CD4-positive, alpha-beta T cell treated with Interleukin-17A for 4 hours (primary cell): ENCODE results near the gene MSMB.
"Not testable (repeated sequence)": the region's sequence is repeated elsewhere in the genome, so short reads cannot be mapped to it uniquely, and the experiment has no call there.

Source experiments
- DNase-seq: peaks from one replicate; pipeline ENCODE4 v3.0.0-alpha.2; 2020; ENCODE audit warnings: mixed read lengths

Gene MSMB

GRCh38 chr10:46004963-46005362 is 41.1 kb downstream of the MSMB start:
- no peak for DNase-seq

GRCh38 chr10:46002916-46003693 is 43.0 kb downstream of the MSMB start:
- DNase-seq: no peak

GRCh38 chr10:46002189-46002687 is 43.8 kb downstream of the MSMB start:
- not testable (repeated sequence) for DNase-seq

- no peak for DNase-seq
Measured at GRCh38 chr10:46001187-46001756, 44.8 kb downstream of the MSMB start.

GRCh38 chr10:46000538-46000937 is 45.5 kb downstream of the MSMB start:
- DNase-seq: no peak

GRCh38 chr10:45999955-46000354 is 46.1 kb downstream of the MSMB start:
- not testable (repeated sequence) for DNase-seq

GRCh38 chr10:45997994-45998763 is 47.9 kb downstream of the MSMB start:
- DNase-seq: no peak

GRCh38 chr10:45997557-45997956 is 48.5 kb downstream of the MSMB start:
- DNase-seq: no peak

- DNase-seq: not testable (repeated sequence)
Measured at GRCh38 chr10:45985590-45985989, 60.5 kb downstream of the MSMB start.

GRCh38 chr10:45984473-45984872 is 61.6 kb downstream of the MSMB start:
- not testable (repeated sequence) for DNase-seq

- DNase-seq: peak; percentile 38
Measured at GRCh38 chr10:45983538-45984186, 62.4 kb downstream of the MSMB start.
